KG1 (cell line): ENCODE measurements around the gene CAPN8.
A peak's percentile ranks its signal among the peaks of the same experiment; 100 is the strongest.

Experiments used
- DNase-seq: peaks from one replicate; lab custom pipeline; 2025; lab: John Stamatoyannopoulos, UW

Gene CAPN8

GRCh38 chr1:223617323-223618070 lies 48.0 kb downstream of the CAPN8 start:
- DNase-seq: no peak

GRCh38 chr1:223616586-223616985 lies 48.9 kb downstream of the CAPN8 start:
- DNase-seq: no peak

- no peak for DNase-seq
Observed at GRCh38 chr1:223611936-223612335, 53.6 kb downstream of the CAPN8 start.

GRCh38 chr1:223609977-223610376 lies 55.5 kb downstream of the CAPN8 start:
- DNase-seq: no peak

- no peak for DNase-seq
Observed at GRCh38 chr1:223609066-223609465, 56.4 kb downstream of the CAPN8 start.

- no peak for DNase-seq
Observed at GRCh38 chr1:223558512-223558911, 107.0 kb downstream of the CAPN8 start.

GRCh38 chr1:223557130-223557475 lies 108.4 kb downstream of the CAPN8 start:
- DNase-seq: no peak

- no peak for DNase-seq
Observed at GRCh38 chr1:223556414-223557129, 108.9 kb downstream of the CAPN8 start.

- DNase-seq: no peak
Observed at GRCh38 chr1:223553957-223554356, 111.5 kb downstream of the CAPN8 start.

GRCh38 chr1:223551610-223552009 lies 113.9 kb downstream of the CAPN8 start:
- DNase-seq: no peak

- DNase-seq: no peak
Observed at GRCh38 chr1:223549740-223550139, 115.8 kb downstream of the CAPN8 start.

GRCh38 chr1:223547316-223548114 lies 118.0 kb downstream of the CAPN8 start:
- DNase-seq: no peak

- no peak for DNase-seq
Observed at GRCh38 chr1:223545343-223545742, 120.2 kb downstream of the CAPN8 start.

- no peak for DNase-seq
Observed at GRCh38 chr1:223543560-223543959, 121.9 kb downstream of the CAPN8 start.

- no peak for DNase-seq
Observed at GRCh38 chr1:223542831-223543230, 122.7 kb downstream of the CAPN8 start.

GRCh38 chr1:223540485-223541106 lies 124.9 kb downstream of the CAPN8 start:
- no peak for DNase-seq

GRCh38 chr1:223539750-223540149 lies 125.8 kb downstream of the CAPN8 start:
- no peak for DNase-seq

- DNase-seq: no peak
Observed at GRCh38 chr1:223538981-223539380, 126.5 kb downstream of the CAPN8 start.

- no peak for DNase-seq
Observed at GRCh38 chr1:223535319-223535718, 130.2 kb downstream of the CAPN8 start.

- no peak for DNase-seq
Observed at GRCh38 chr1:223534677-223535076, 130.8 kb downstream of the CAPN8 start.

- no peak for DNase-seq
Observed at GRCh38 chr1:223533708-223534107, 131.8 kb downstream of the CAPN8 start.

GRCh38 chr1:223531742-223532341 lies 133.7 kb downstream of the CAPN8 start:
- DNase-seq: peak; percentile 12
